MCF 10A (cell line): Measurements from ENCODE around the gene NAXE. TPM values are rescaled to one million over a fixed set of nuclear protein-coding genes. Genes with fewer than 3 reads are reported as not detected.
"Not testable (repeated sequence)": the region's sequence is repeated elsewhere in the genome, so short reads cannot be mapped to it uniquely, and the experiment has no call there.

ENCODE experiments used
- BruUV-seq: library from RNA; stranded (reverse); fragments of 400-500 nt; replicated peaks from 2 replicates; lab custom pipeline; 2021; lab: Mats Ljungman, UMichigan
- CTCF ChIA-PET: fragments of 300-600 bp; sonication (Branson Sonifier 250); formaldehyde crosslinking; extraction: SDS; loops from one replicate; lab custom pipeline; 2021; ENCODE audit warnings: antibody characterized with exemption, inconsistent platforms; lab: Yijun Ruan, JAX
- POLR2A ChIA-PET: fragments of 300-600, 350-650 bp; sonication (Branson Sonifier 250); formaldehyde crosslinking; extraction: SDS; loops from one replicate; lab custom pipeline; 2020; ENCODE audit warnings: antibody characterized with exemption, inconsistent platforms; lab: Yijun Ruan, JAX
- DNase-seq: peaks from one replicate; pipeline ENCODE4 v3.0.0-alpha.2; 2018; ENCODE audit not compliant: unreplicated experiment
- H3K27ac Mint-ChIP-seq: one replicate; pipeline ENCODE4 v1.8.0; 2022; ENCODE audit warnings: mild to moderate bottlenecking, low read depth, mixed read lengths; ENCODE audit not compliant: unreplicated experiment
- H3K27me3 Mint-ChIP-seq: one replicate; pipeline ENCODE4 v1.8.0; 2022; ENCODE audit warnings: mixed read lengths; ENCODE audit not compliant: insufficient read depth, unreplicated experiment
- H3K36me3 Mint-ChIP-seq: one replicate; pipeline ENCODE4 v1.8.0; 2022; ENCODE audit warnings: mild to moderate bottlenecking, moderate library complexity, mixed read lengths; ENCODE audit not compliant: insufficient read depth, unreplicated experiment
- H3K4me1 Mint-ChIP-seq: one replicate; pipeline ENCODE4 v1.8.0; 2022; ENCODE audit warnings: mixed read lengths; ENCODE audit not compliant: insufficient read depth, unreplicated experiment
- H3K4me3 Mint-ChIP-seq: one replicate; pipeline ENCODE4 v1.8.0; 2022; ENCODE audit warnings: mild to moderate bottlenecking, moderate library complexity, mixed read lengths; ENCODE audit not compliant: unreplicated experiment
- H3K9me3 Mint-ChIP-seq: one replicate; pipeline ENCODE4 v1.8.0; 2022; ENCODE audit warnings: mixed read lengths; ENCODE audit not compliant: unreplicated experiment
- intact Hi-C: fragments of 100-400 bp; cut with micrococcal nuclease; formaldehyde crosslinking; loops from 2 replicates; pipeline ENCODE4 v1.14.1; 2022
- total RNA-seq: library from RNA; stranded (reverse); gene quantifications from 2 replicates; pipeline ENCODE4 v1.2.3, GENCODE V29; 2022
- TF ChIP-seq, protein P1 (sequence below): fragments of 200-600 bp; IDR thresholded peaks from one replicate; pipeline ENCODE4 v1.8.0; 2022; ENCODE audit warnings: antibody characterized with exemption, mild to moderate bottlenecking; ENCODE audit not compliant: unreplicated experiment

Gene NAXE
- total RNA-seq, 1 experiment from 2014 or later: 155 TPM

DNA sequence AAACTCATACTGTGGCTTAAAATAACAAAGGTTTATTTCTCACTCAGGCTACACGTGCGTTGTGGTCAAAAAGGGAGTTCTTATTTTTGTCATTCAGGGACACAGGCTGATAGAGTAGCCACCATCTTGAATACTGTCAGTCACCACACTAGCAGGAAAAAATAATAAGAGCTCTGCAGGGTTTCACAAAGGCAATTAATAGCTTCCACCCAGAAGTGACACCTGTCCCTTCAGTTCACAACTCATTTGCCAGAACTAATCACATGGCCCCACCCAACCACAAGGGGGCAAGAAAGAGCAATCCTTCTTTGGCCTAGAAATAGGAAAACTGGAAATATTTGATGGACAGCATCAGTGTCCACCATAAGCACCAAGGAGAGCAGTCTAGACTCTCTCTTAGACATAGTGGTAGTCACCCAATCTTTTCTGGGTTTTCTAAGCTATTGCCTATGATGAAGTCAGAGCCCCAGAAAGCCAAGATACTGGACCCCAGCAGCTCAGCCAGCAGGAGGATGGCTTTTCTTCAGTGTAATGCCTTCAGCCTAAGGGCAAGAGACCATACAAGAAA, 35.8 kb downstream of the NAXE start:
- peaks cover 61% of the 10 kb centered on the region for H3K27me3 Mint-ChIP-seq

DNA sequence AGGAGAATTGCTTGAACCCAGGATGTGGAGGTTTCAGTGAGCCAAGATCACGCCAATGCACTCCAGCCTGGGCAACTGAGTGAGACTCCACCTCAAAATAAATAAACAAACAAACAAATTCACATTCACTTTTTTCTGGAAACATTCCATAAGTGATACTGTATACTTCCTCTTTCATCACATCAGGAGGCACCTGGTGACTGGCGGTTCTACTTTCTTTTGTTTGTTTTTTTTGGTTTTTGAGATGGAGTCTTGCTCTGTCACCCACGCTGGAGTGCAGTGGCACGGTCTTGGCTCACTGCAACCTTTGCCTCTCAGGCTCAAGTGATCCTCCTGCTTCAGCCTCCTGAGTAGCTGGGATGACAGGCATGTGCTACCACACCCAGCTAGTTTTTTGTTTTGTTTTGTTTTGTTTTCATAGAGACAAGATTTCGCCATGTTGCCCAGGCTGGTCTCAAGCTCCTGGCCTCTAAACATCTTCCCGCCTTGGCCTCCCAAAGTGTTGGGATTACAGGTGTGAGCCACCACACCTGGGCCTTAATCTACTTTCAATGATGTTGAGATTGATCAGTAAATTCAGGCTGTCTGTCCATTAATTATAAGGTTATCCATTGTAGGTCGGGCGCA, 38.4 kb downstream of the NAXE start:
- Mint-ChIP-seq H3K27me3 (peaks cover 60% of the 10 kb centered on the region), H3K4me1 (peaks cover 12% of the 10 kb centered on the region), H3K27ac (no peak overlapping the region), H3K36me3 (no peaks in the 10 kb centered on the region), H3K4me3 (no peak overlapping the region), H3K9me3 (no peaks in the 10 kb centered on the region)
- BruUV-seq: no TSS peak
- POLR2A ChIA-PET: no interaction called here
- intact Hi-C loops: loop anchor here (2.0 kb wide), 1 partner anchor 57 kb away; no protein-coding TSS in a partner anchor
- CTCF ChIA-PET: interaction anchor here (0.6 to 20.9 kb wide), 12 partner anchors 9 to 260 kb away, joined by 3 to 396 read pairs (median 4); partner anchors contain the start of gene NES
- DNase-seq: no peak
- TF ChIP-seq, protein P1, sequence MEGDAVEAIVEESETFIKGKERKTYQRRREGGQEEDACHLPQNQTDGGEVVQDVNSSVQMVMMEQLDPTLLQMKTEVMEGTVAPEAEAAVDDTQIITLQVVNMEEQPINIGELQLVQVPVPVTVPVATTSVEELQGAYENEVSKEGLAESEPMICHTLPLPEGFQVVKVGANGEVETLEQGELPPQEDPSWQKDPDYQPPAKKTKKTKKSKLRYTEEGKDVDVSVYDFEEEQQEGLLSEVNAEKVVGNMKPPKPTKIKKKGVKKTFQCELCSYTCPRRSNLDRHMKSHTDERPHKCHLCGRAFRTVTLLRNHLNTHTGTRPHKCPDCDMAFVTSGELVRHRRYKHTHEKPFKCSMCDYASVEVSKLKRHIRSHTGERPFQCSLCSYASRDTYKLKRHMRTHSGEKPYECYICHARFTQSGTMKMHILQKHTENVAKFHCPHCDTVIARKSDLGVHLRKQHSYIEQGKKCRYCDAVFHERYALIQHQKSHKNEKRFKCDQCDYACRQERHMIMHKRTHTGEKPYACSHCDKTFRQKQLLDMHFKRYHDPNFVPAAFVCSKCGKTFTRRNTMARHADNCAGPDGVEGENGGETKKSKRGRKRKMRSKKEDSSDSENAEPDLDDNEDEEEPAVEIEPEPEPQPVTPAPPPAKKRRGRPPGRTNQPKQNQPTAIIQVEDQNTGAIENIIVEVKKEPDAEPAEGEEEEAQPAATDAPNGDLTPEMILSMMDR: no peak

More for the DNA sequence above, 35.8 kb downstream of the NAXE start:
- H3K9me3 Mint-ChIP-seq: no peaks in the 10 kb centered on the region
- intact Hi-C loops: loop anchor here (1.0 kb wide), 3 partner anchors 30 to 263 kb away; no protein-coding TSS in a partner anchor
- TF ChIP-seq, protein P1: peak; percentile 73
- H3K4me1 Mint-ChIP-seq: peaks cover 17% of the 10 kb centered on the region
- no peaks in the 10 kb centered on the region for H3K36me3 Mint-ChIP-seq
- peak; percentile 83 for DNase-seq
- no peak overlapping the region for H3K4me3 Mint-ChIP-seq
- no TSS peak for BruUV-seq
- no peak overlapping the region for H3K27ac Mint-ChIP-seq
- CTCF ChIA-PET: interaction anchor here (0.6 to 20.9 kb wide), 55 partner anchors 8 to 529 kb away, joined by 3 to 396 read pairs (median 4); partner anchors contain the start of genes HAPLN2, METTL25B, NAXE and NES
- POLR2A ChIA-PET: interaction anchor here (0.6 to 1.1 kb wide), 6 partner anchors 11 to 114 kb away, joined by 3 to 5 read pairs (median 3); partner anchors contain the start of gene MRPL24

GRCh38 chr1:156631152-156631551, 39.6 kb downstream of the NAXE start:
- H3K27me3 Mint-ChIP-seq: peaks cover 60% of the 10 kb centered on the region
- H3K9me3 Mint-ChIP-seq, POLR2A ChIA-PET, H3K36me3 Mint-ChIP-seq, DNase-seq, H3K4me1 Mint-ChIP-seq, H3K4me3 Mint-ChIP-seq, intact Hi-C loops, BruUV-seq, H3K27ac Mint-ChIP-seq: not testable (repeated sequence)
- CTCF ChIA-PET: interaction anchor here (0.7 to 20.9 kb wide), 9 partner anchors 11 to 351 kb away, joined by 3 to 396 read pairs (median 4); no protein-coding TSS in a partner anchor

- ChIA-PET POLR2A (interaction anchor here (0.8 kb wide), 1 partner anchor 161 kb away, joined by 3 read pairs; no protein-coding TSS in a partner anchor), CTCF (interaction anchor here (0.7 to 2.5 kb wide), 4 partner anchors 12 to 46 kb away, joined by 3 to 7 read pairs (median 4); no protein-coding TSS in a partner anchor)
- Mint-ChIP-seq H3K27ac (no peak overlapping the region), H3K4me3 (no peak overlapping the region), H3K36me3 (no peaks in the 10 kb centered on the region), H3K9me3 (no peaks in the 10 kb centered on the region), H3K4me1 (peaks cover 5% of the 10 kb centered on the region), H3K27me3 (peaks cover 64% of the 10 kb centered on the region)
- intact Hi-C loops: no loop called here
- TF ChIP-seq, protein P1: no peak
- BruUV-seq: no TSS peak
- DNase-seq: no peak
Observed at GRCh38 chr1:156632355-156632754, 40.8 kb downstream of the NAXE start.
